GM12892 (cell line): Measurements from ENCODE around the gene EPAS1.

ENCODE experiments used
- DNase-seq: peaks from one replicate; pipeline ENCODE4 v3.0.0; 2011; ENCODE audit not compliant: insufficient read length
- FAIRE-seq: peaks from 2 replicates; lab custom pipeline; 2011; peaks lifted over from hg19 to GRCh38; lab: Jason Lieb, UNC
- POLR2A ChIP-seq: IDR thresholded peaks from 2 replicates; pipeline ENCODE4 v1.6.1; 2011; ENCODE audit warnings: low read depth, low read length, control low read depth
- POLR2AphosphoS5 ChIP-seq: IDR thresholded peaks from 2 replicates; pipeline ENCODE4 v1.6.1; 2011; ENCODE audit warnings: low read depth, low read length, control low read depth
- TAF1 ChIP-seq: IDR thresholded peaks from 2 replicates; pipeline ENCODE4 v1.6.1; 2011; ENCODE audit warnings: low read depth, mild to moderate bottlenecking, control low read depth, low read length, borderline replicate concordance

Gene EPAS1

GRCh38 chr2:46339200-46339599 is 42.0 kb downstream of the EPAS1 start:
- no peak for TF ChIP-seq POLR2AphosphoS5
- no peak for TF ChIP-seq POLR2A
- no peak for TF ChIP-seq TAF1
- no peak for FAIRE-seq
- DNase-seq = no peak

GRCh38 chr2:46339676-46340459 is 42.7 kb downstream of the EPAS1 start:
- DNase-seq (no peak), FAIRE-seq (no peak)
- no peak for TF ChIP-seq TAF1
- TF ChIP-seq POLR2A = no peak

DNA sequence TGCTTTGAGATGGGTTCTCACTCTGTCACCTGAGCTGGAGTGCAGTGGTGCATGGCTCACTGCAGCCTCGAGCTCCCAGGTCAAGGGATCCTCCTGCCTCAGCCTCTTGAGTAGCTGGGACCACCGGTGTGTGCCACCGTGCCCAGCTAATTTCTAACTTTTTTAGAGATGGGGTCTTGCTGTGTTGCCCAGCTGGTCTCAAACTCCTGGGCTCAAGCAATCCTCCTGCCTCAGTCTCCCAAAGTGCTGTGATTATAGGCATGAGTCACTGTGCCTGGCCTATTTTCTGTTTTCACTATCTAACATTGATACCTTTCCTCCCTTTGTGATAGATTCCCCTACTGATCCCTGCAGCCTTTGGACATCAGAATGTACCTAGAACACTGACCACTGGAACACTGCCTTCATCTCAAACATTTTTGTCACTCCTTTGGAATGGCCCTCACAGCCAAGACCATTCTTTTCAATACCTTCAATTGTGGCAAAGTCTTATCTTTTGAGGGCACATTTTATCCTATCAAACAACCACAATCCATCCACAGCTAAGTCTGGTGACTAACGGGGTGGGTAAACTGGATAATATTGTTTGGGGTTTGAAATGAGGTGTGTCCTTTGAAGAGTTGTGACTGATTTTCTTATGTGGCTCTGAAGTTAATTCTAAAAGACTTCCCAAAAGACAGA is 43.7 kb downstream of the EPAS1 start:
- DNase-seq = no peak
- no peak for FAIRE-seq
- no peak for TF ChIP-seq POLR2AphosphoS5
- TF ChIP-seq POLR2A = no peak
- no peak for TF ChIP-seq TAF1

DNA sequence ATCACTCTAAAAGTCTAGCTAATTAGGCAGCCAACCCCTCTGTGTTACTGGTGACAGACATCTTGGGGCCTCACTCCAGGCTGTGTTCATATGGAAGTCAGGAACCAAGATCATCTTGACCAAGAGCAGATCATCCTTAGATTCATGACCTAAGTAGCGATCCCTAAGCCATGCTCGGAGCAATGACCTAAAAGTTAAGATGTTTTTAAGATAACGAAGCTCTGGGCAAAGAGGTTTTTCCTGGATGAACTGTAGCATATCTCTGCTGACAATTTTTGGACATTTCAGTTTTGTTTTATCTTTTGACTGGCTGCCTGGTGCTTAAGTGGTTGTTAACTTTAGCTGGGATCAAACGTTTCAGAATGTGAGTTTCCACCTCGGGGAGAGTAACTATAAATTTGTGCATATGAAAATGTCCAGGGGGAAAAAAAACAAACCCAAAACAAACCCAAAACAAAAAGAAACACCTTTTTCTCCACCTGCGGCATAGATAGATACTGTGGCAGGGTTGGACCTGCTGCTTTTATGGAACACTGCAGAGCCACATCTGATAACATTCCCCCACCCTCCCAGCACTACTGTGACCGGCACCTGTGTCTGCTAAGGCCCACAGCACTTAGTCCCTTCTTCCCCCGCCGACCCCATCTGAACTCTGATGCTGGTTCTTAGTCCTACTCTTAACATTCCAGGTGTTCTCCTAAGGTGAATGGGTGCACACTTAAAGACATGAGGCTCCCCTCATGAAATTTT is 45.5 kb downstream of the EPAS1 start:
- DNase-seq = no peak
- no peak for FAIRE-seq
- no peak for TF ChIP-seq TAF1
- no peak for TF ChIP-seq POLR2A
- no peak for TF ChIP-seq POLR2AphosphoS5

- TF ChIP-seq POLR2AphosphoS5 (no peak), POLR2A (no peak), TAF1 (no peak)
- FAIRE-seq (no peak), DNase-seq (no peak)
Observed at GRCh38 chr2:46344706-46345105, 47.5 kb downstream of the EPAS1 start.

GRCh38 chr2:46345775-46346174 is 48.6 kb downstream of the EPAS1 start:
- DNase-seq = no peak
- FAIRE-seq = no peak
- no peak for TF ChIP-seq POLR2AphosphoS5
- no peak for TF ChIP-seq TAF1
- TF ChIP-seq POLR2A = no peak

DNA sequence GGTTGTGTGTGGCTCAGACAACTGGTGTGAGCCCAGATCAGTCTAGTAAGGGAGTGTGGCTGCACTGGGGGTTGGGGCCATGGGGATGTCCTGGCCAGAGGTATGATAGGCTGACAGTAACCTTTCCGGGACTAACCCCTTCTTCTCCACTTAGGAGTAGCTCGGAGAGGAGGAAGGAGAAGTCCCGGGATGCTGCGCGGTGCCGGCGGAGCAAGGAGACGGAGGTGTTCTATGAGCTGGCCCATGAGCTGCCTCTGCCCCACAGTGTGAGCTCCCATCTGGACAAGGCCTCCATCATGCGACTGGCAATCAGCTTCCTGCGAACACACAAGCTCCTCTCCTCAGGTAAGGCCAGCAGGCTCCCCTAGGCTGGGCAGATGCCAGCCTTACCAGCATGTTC is 49.5 kb downstream of the EPAS1 start:
- FAIRE-seq = no peak
- no peak for TF ChIP-seq TAF1
- TF ChIP-seq POLR2A = no peak
- no peak for TF ChIP-seq POLR2AphosphoS5
- no peak for DNase-seq

- TF ChIP-seq TAF1 = no peak
- TF ChIP-seq POLR2AphosphoS5 = no peak
- no peak for TF ChIP-seq POLR2A
- DNase-seq (no peak), FAIRE-seq (no peak)
Observed at GRCh38 chr2:46347648-46348280, 50.6 kb downstream of the EPAS1 start.

DNA sequence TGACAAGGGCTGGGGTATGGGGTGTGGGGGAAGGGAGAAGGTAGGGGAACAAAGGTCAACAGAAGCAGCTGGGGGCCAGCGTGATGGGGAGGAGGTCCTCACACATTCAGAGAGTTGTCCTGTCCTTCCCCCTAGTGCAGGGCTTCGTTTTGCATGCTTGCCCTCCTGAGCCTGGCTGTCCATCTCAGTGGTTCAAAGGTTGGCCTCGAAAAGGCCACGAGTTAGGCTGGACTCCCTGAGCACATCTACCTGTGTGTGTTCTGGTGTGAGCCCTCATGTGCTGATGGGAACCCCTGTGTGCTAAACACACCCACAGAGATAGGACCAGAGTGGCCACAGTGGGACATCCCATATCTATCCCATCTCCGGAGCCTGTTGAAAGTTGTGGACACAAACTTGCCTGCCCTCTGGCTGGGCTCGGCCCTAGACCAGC is 51.9 kb downstream of the EPAS1 start:
- FAIRE-seq (no peak), DNase-seq (no peak)
- TF ChIP-seq TAF1 (no peak), POLR2A (no peak), POLR2AphosphoS5 (no peak)

DNA sequence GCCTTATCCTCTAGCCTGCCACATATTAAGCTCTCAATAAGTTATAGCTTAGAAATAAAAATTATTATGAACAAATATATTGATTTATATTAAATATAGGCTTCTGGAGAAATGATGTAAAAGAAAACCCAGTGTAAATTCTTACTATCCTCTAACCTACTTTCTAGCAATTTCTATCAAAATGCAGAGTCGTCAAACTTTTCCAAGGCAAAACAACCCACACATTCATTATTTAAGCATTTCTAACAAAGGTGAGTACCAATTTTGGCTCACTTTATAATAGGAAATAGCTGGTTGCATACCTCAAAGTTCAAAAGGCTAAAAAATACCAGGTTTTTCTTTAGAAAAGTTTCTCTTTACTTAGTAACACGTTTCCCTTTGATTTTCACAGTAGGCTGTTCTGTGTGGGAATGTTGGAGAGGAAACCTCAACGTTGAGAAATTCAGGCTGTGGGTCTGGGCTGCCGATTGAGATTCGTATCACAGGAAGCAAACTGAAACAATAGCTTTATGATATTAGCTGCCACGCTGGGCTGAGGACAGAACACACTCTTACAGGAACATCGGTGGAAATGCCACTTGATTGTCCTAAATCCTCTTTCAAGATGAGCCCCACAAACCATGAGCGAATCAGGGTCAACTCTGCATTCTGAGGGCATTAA is 53.0 kb downstream of the EPAS1 start:
- no peak for FAIRE-seq
- TF ChIP-seq POLR2AphosphoS5 (no peak), POLR2A (no peak), TAF1 (no peak)
- DNase-seq = no peak
